ENCODE measurements around the gene ELMO1. TPM values are rescaled to one million over a fixed set of nuclear protein-coding genes. Genes with fewer than 3 reads are reported as not detected.

The ELMO1 gene
- total and polyA plus RNA-seq, 2 experiments from 2014 or later, result 9.6 to 10.8 TPM

GRCh38 chr7:37369906-37370305 is 78.8 kb downstream of the ELMO1 start:
- Histone ChIP-seq H3K27ac (no peak overlapping the region), H3K4me1 (ENCODE audit: low read depth) (peaks cover 3% of the 10 kb centered on the region), H3K4me3 (no peak overlapping the region), H3K9me3 (ENCODE audit: low read depth) (no peaks in the 10 kb centered on the region), H3K36me3 (no peaks in the 10 kb centered on the region), H3K27me3 (no peaks in the 10 kb centered on the region)
- no peak for TF ChIP-seq CTCF (IDR thresholded peaks at IDR 0.05; ENCODE audit: low read depth, low read length)
- no peak for DNase-seq (ENCODE audit: low read depth in 1 of 2, low spot score in 1 of 2)

GRCh38 chr7:37368540-37368939 is 80.1 kb downstream of the ELMO1 start:
- DNase-seq (ENCODE audit: low read depth in 1 of 2, low spot score in 1 of 2), result no peak
- Histone ChIP-seq H3K9me3 (ENCODE audit: low read depth) (no peaks in the 10 kb centered on the region), H3K27me3 (no peaks in the 10 kb centered on the region), H3K4me3 (no peak overlapping the region), H3K36me3 (no peaks in the 10 kb centered on the region), H3K27ac (no peak overlapping the region), H3K4me1 (ENCODE audit: low read depth) (peaks cover 3% of the 10 kb centered on the region)
- TF ChIP-seq CTCF (IDR thresholded peaks at IDR 0.05; ENCODE audit: low read depth, low read length), result no peak

GRCh38 chr7:37367010-37367409 is 81.7 kb downstream of the ELMO1 start:
- Histone ChIP-seq H3K4me1 (ENCODE audit: low read depth) (peaks cover 3% of the 10 kb centered on the region), H3K9me3 (ENCODE audit: low read depth) (no peaks in the 10 kb centered on the region), H3K27ac (no peak overlapping the region), H3K27me3 (no peaks in the 10 kb centered on the region), H3K36me3 (no peaks in the 10 kb centered on the region), H3K4me3 (no peak overlapping the region)
- TF ChIP-seq CTCF (IDR thresholded peaks at IDR 0.05; ENCODE audit: low read depth, low read length), result no peak
- no peak for DNase-seq (ENCODE audit: low read depth in 1 of 2, low spot score in 1 of 2)

- Histone ChIP-seq H3K4me1 (ENCODE audit: low read depth) (no peaks in the 10 kb centered on the region), H3K27me3 (no peaks in the 10 kb centered on the region), H3K9me3 (ENCODE audit: low read depth) (no peaks in the 10 kb centered on the region), H3K36me3 (no peaks in the 10 kb centered on the region), H3K4me3 (no peak overlapping the region), H3K27ac (no peak overlapping the region)
- TF ChIP-seq CTCF (IDR thresholded peaks at IDR 0.05; ENCODE audit: low read depth, low read length), result no peak
- no peak for DNase-seq (ENCODE audit: low read depth in 1 of 2, low spot score in 1 of 2)
These were observed 82.2 kb downstream of the ELMO1 start for GRCh38 chr7:37366445-37366844.

- H3K9me3 ChIP-seq (ENCODE audit: low read depth), result no peaks in the 10 kb centered on the region
- TF ChIP-seq CTCF (IDR thresholded peaks at IDR 0.05; ENCODE audit: low read depth, low read length), result no peak
- H3K4me3 ChIP-seq, result no peak overlapping the region
These were observed 83.3 kb downstream of the ELMO1 start for GRCh38 chr7:37365405-37365804.

GRCh38 chr7:37364856-37365255 is 83.8 kb downstream of the ELMO1 start:
- TF ChIP-seq CTCF (IDR thresholded peaks at IDR 0.05; ENCODE audit: low read depth, low read length), result no peak
- no peak for DNase-seq (ENCODE audit: low read depth in 1 of 2, low spot score in 1 of 2)
- peaks cover 8% of the 10 kb centered on the region for H3K4me1 ChIP-seq (ENCODE audit: low read depth)
- no peak overlapping the region for H3K27ac ChIP-seq
- no peaks in the 10 kb centered on the region for H3K27me3 ChIP-seq
- no peak overlapping the region for H3K4me3 ChIP-seq
- H3K9me3 ChIP-seq (ENCODE audit: low read depth), result no peaks in the 10 kb centered on the region
- no peaks in the 10 kb centered on the region for H3K36me3 ChIP-seq

More at GRCh38 chr7:37365405-37365804, 83.3 kb downstream of the ELMO1 start:
- Histone ChIP-seq H3K36me3 (no peaks in the 10 kb centered on the region), H3K27me3 (no peaks in the 10 kb centered on the region), H3K4me1 (ENCODE audit: low read depth) (peaks cover 2% of the 10 kb centered on the region), H3K27ac (no peak overlapping the region)
- DNase-seq (ENCODE audit: low read depth in 1 of 2, low spot score in 1 of 2), result no peak
